Measurements from ENCODE around the gene TP53INP2.

DNA sequence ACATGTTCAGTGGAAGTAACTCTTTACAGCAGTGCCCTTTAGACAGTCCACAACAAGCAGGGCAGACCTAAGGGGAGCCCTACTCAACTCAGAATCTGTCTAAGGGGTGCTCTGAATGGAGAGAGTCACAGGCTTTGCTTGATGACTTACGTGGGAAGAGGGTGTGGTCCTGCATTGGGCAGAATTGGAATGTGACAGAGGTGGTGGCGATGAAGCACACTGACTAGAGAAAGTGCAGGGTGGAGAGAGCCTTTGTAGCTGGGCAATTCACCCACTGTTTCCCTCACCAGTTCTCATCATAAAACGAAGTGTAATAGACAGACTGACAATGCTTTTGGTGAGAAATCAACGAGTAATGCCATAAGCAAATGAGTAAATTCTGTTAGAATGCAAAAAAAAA lies 11.2 kb downstream of the TP53INP2 start:
- TF ChIP-seq, protein P1, sequence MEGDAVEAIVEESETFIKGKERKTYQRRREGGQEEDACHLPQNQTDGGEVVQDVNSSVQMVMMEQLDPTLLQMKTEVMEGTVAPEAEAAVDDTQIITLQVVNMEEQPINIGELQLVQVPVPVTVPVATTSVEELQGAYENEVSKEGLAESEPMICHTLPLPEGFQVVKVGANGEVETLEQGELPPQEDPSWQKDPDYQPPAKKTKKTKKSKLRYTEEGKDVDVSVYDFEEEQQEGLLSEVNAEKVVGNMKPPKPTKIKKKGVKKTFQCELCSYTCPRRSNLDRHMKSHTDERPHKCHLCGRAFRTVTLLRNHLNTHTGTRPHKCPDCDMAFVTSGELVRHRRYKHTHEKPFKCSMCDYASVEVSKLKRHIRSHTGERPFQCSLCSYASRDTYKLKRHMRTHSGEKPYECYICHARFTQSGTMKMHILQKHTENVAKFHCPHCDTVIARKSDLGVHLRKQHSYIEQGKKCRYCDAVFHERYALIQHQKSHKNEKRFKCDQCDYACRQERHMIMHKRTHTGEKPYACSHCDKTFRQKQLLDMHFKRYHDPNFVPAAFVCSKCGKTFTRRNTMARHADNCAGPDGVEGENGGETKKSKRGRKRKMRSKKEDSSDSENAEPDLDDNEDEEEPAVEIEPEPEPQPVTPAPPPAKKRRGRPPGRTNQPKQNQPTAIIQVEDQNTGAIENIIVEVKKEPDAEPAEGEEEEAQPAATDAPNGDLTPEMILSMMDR (IDR thresholded peaks at IDR 0.05): no peak
- TF ChIP-seq POLR2A (IDR thresholded peaks at IDR 0.05): no peak
- TF ChIP-seq POLR2AphosphoS5 (IDR thresholded peaks at IDR 0.05; ENCODE audit: insufficient read depth in 1 of 2, low read depth in 1 of 2): no peak
